Mucosa of rectum (tissue), 2 donors: Measurements from ENCODE around the gene CYP26B1.
A peak's percentile ranks its signal among the peaks of the same experiment; 100 is the strongest.

ENCODE experiments used
- H3K27ac ChIP-seq, 2 donors: one replicate each; pipeline ENCODE4 v1.7.0; 2013; ENCODE audit warnings: inconsistent platforms in 2 of 2, low read depth in 2 of 2, low read length in 2 of 2
- H3K27me3 ChIP-seq, 2 donors: one replicate each; pipeline ENCODE4 v1.7.0; 2013; ENCODE audit warnings: low read length in 2 of 2; ENCODE audit not compliant: control insufficient read depth in 2 of 2, insufficient read depth in 2 of 2
- H3K36me3 ChIP-seq, 2 donors: one replicate each; pipeline ENCODE4 v1.7.0; 2013; ENCODE audit warnings: low read length in 2 of 2; ENCODE audit not compliant: control insufficient read depth in 2 of 2, insufficient read depth in 2 of 2
- H3K4me1 ChIP-seq, 2 donors: one replicate each; pipeline ENCODE4 v1.7.0; 2013; ENCODE audit warnings: low read length in 2 of 2, mild to moderate bottlenecking in 1 of 2; ENCODE audit not compliant: control insufficient read depth in 2 of 2, insufficient read depth in 2 of 2
- H3K4me3 ChIP-seq, 2 donors: one replicate each; pipeline ENCODE4 v1.7.0; 2013; ENCODE audit warnings: low read length in 2 of 2
- H3K9ac ChIP-seq, 2 donors: one replicate each; pipeline ENCODE4 v1.7.0; 2013; ENCODE audit warnings: low read length in 2 of 2, low read depth in 1 of 2, mild to moderate bottlenecking in 1 of 2
- H3K9me3 ChIP-seq, 2 donors: one replicate each; pipeline ENCODE4 v1.7.0; 2013; ENCODE audit warnings: low read length in 2 of 2; ENCODE audit not compliant: control insufficient read depth in 2 of 2
- donor health status: healthy.
- donor health status: Normal muscosa, but diverticular disease.

Gene CYP26B1

GRCh38 chr2:72148003-72148836, 558 bp upstream of the CYP26B1 start:
- Histone ChIP-seq H3K9me3 (no peaks in the 10 kb centered on the region), H3K27me3 (peaks cover 42 to 44% of the 10 kb centered on the region in 2 donors), H3K36me3 (no peaks in the 10 kb centered on the region), H3K9ac (peak overlapping the region in 1 of 2 donors; percentile 32), H3K4me3 (peak overlapping the region; percentile 58 to 76), H3K4me1 (peaks cover 50 to 60% of the 10 kb centered on the region in 2 donors), H3K27ac (no peak overlapping the region)

GRCh38 chr2:72146347-72147302, 1.0 kb downstream of the CYP26B1 start:
- Histone ChIP-seq H3K27ac (no peak overlapping the region), H3K27me3 (peaks cover 44% of the 10 kb centered on the region in 2 donors), H3K36me3 (no peaks in the 10 kb centered on the region), H3K4me1 (peaks cover 56 to 63% of the 10 kb centered on the region in 2 donors), H3K4me3 (peak overlapping the region; percentile 0 to 44), H3K9ac (no peak overlapping the region), H3K9me3 (no peaks in the 10 kb centered on the region)

- Histone ChIP-seq H3K4me1 (peaks cover 55 to 63% of the 10 kb centered on the region in 2 donors), H3K9me3 (no peaks in the 10 kb centered on the region), H3K27me3 (peaks cover 40 to 44% of the 10 kb centered on the region in 2 donors), H3K27ac (no peak overlapping the region), H3K9ac (no peak overlapping the region), H3K36me3 (no peaks in the 10 kb centered on the region), H3K4me3 (peak overlapping the region; percentile 57 to 58)
Measured at GRCh38 chr2:72145658-72146329, 1.9 kb downstream of the CYP26B1 start.

GRCh38 chr2:72145289-72145657, 2.4 kb downstream of the CYP26B1 start:
- Histone ChIP-seq H3K9me3 (no peaks in the 10 kb centered on the region), H3K36me3 (no peaks in the 10 kb centered on the region), H3K27ac (no peak overlapping the region), H3K27me3 (peaks cover 35 to 44% of the 10 kb centered on the region in 2 donors), H3K4me1 (peaks cover 50 to 59% of the 10 kb centered on the region in 2 donors), H3K4me3 (peak overlapping the region; percentile 57 to 58), H3K9ac (peak overlapping the region in 1 of 2 donors; percentile 17)

GRCh38 chr2:72144632-72145288, 2.9 kb downstream of the CYP26B1 start:
- H3K4me1 ChIP-seq = peaks cover 45 to 54% of the 10 kb centered on the region in 2 donors
- H3K9ac ChIP-seq = peak overlapping the region in 1 of 2 donors; percentile 17
- no peaks in the 10 kb centered on the region for H3K9me3 ChIP-seq

GRCh38 chr2:72144274-72144631, 3.4 kb downstream of the CYP26B1 start:
- Histone ChIP-seq H3K4me3 (peak overlapping the region in 1 of 2 donors; percentile 39), H3K36me3 (no peaks in the 10 kb centered on the region), H3K27ac (no peak overlapping the region), H3K27me3 (peaks cover 29 to 36% of the 10 kb centered on the region in 2 donors), H3K9me3 (no peaks in the 10 kb centered on the region), H3K4me1 (peaks cover 40 to 51% of the 10 kb centered on the region in 2 donors), H3K9ac (no peak overlapping the region)

More at GRCh38 chr2:72144632-72145288, 2.9 kb downstream of the CYP26B1 start:
- Histone ChIP-seq H3K27ac (no peak overlapping the region), H3K4me3 (peak overlapping the region; percentile 57 to 58), H3K36me3 (no peaks in the 10 kb centered on the region), H3K27me3 (peaks cover 31 to 39% of the 10 kb centered on the region in 2 donors)

GRCh38 chr2:72143441-72144273, 4.0 kb downstream of the CYP26B1 start:
- H3K9ac ChIP-seq = no peak overlapping the region
- peak overlapping the region in 1 of 2 donors; percentile 32 for H3K27ac ChIP-seq
- peaks cover 40 to 52% of the 10 kb centered on the region in 2 donors for H3K4me1 ChIP-seq
- peak overlapping the region; percentile 31 to 39 for H3K4me3 ChIP-seq
- no peaks in the 10 kb centered on the region for H3K36me3 ChIP-seq
- no peaks in the 10 kb centered on the region for H3K9me3 ChIP-seq
- H3K27me3 ChIP-seq = peaks cover 27 to 34% of the 10 kb centered on the region in 2 donors

- peak overlapping the region; percentile 13 to 39 for H3K4me3 ChIP-seq
- H3K4me1 ChIP-seq = peaks cover 46 to 55% of the 10 kb centered on the region in 2 donors
- no peak overlapping the region for H3K27ac ChIP-seq
Measured at GRCh38 chr2:72142570-72143440, 4.9 kb downstream of the CYP26B1 start.

More at GRCh38 chr2:72142570-72143440, 4.9 kb downstream of the CYP26B1 start:
- peak overlapping the region in 1 of 2 donors; percentile 10 for H3K9ac ChIP-seq
- H3K36me3 ChIP-seq = no peaks in the 10 kb centered on the region
- H3K27me3 ChIP-seq = peaks cover 25 to 30% of the 10 kb centered on the region in 2 donors
- no peaks in the 10 kb centered on the region for H3K9me3 ChIP-seq
